GM18519 (cell line): ENCODE results near the gene PLBD2.

Source experiments
- ATAC-seq: cut with Tn5 transposase; IDR thresholded peaks from one replicate; pipeline ENCODE4 v1.9.1; 2021; ENCODE audit warnings: mild to moderate bottlenecking, moderate library complexity; ENCODE audit not compliant: unreplicated experiment, low FRiP score

The PLBD2 gene

GRCh38 chr12:113358381-113359132, at the start of gene PLBD2:
Gene PLBD2, plus strand, starts transcription at chr12:113358587. Its CDS starts 14 bp downstream, at chr12:113358601.
- ATAC-seq = peak; percentile 77

DNA sequence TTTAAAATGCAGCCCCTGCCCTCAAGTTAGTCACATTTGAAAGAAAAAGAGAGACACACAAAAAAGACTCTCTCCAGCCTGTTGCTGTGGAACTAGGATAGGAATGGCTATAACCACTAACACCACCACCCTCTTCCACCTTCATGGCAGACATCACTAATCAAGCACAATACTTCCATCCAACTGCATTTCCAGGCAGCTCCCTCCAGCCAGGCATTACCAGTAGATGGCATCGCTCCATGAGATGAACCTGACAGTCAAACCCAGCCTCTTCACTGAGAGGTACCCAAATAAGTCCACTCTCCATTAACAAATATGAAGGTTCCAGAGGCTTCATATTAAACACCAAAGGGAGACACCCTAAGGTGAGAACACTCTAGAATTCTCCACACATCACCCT, 47.9 kb upstream of the PLBD2 start:
- ATAC-seq = no peak

DNA sequence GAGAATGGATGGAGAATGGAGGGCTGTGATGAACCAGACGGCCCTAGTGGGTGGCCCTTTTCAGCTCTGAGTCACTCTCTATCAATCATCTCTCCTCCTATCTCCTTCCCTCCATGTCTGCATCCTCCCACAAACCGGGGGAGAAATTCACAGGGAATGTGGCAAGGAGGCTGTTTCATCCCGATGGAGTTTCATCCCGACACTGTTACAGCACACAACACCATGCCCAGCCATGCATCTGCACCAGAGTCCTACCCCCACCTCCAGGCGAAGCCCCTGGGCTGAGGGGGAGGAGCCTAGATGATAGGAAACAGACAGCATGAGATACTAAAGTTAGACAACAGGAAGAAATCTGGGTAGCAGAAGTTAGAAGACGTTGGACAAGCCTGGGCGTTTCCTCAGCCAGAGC, 44.3 kb upstream of the PLBD2 start:
- ATAC-seq = no peak

DNA sequence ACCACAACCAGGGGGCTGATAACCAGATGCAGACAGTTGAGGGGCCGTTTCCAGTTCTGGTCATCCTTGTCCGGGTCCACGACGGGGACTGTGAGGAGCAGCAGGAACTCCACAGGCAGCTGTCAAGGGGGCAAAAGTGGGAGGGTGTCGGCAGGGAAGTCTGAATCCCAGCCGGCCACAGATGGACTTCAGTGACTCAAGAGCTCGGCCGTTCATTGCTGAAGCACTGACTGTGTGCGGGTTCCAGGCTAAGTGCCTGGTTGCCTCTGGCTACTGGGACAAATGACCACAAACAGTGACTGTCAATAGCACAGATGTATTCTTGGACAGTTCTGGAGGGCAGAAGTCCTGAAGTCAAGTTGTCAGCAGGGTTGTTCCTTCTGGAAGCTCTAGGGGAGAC, 43.0 kb upstream of the PLBD2 start:
- ATAC-seq = no peak

DNA sequence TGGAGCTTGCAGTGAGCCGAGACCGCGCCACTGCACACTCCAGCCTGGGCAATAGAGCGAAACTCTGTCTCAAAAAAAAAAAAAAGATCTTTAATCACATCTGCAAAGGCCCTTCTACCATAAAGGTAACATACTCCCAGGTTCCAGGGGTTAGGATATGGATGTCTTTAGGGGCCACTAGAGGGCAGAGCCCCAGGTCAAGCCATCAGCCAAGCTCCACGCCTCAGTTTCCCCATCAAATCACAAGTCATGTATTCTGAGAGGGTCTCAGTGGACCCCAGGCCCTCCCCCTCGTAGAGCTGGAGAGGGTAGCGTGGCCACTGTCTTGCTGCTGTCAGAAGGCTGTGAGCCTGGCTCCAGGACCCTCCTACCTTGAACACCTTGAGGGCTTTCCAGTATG, 42.2 kb upstream of the PLBD2 start:
- no peak for ATAC-seq

DNA sequence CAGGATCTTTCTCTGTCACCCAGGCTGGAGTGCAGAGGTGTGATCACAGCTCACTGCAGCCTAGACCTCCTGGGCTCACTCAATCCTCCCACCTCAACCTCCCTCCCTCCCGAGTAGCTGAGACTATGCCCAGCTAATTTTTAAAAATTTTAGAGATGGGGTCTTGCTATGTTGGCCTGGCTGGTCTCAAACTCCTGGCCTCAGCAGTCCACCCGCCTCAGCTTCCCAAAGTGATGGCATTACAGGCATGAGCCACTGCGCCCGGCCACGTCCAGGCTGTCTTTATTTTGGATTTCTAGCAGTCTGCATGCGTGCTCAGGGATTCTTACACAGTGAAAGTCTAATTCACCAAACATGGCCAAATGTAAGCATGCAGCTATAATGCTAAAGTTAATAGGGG, 41.3 kb upstream of the PLBD2 start:
- ATAC-seq = no peak

GRCh38 chr12:113318046-113318656, 40.2 kb upstream of the PLBD2 start:
- no peak for ATAC-seq

DNA sequence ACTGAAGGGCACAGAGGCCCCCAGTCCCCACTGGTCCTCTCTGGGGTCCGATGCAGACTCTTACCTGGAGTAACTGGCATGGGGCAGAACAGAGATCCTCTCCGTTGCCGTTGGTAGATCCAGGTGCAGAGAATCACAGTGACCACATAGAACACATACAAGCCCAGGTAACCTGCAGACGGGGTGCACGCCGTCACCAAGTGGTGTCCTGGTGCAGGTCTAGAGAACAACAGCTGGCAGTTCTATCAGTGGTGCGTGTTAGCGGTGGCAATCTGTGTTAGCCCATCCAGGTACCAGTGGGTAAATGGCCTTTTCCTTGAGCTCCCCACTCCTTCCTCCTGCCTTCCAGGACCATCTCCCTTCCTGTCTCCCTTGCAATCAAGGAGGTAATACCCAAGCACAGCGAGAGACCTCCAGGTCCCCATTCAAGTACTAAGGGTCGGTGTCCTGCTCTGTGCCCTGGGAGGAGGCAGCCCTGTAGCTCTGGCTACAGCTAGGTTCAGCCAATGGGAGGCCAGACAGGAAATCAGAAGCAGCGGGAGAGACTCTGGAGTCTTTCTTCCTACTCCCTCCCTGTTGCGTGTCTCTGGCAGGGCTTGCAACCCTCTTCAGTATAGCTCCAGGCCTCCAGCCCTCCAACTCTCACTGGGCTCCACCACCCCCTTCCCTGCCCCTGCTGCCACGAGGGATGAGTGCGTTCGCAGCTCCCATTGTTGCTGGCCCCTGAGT, 39.3 kb upstream of the PLBD2 start:
- no peak for ATAC-seq

GRCh38 chr12:113320401-113320800, 38.0 kb upstream of the PLBD2 start:
- ATAC-seq = no peak

- no peak for ATAC-seq
Observed at GRCh38 chr12:113322343-113322742, 36.0 kb upstream of the PLBD2 start.

- ATAC-seq = no peak
Observed at GRCh38 chr12:113325916-113326315, 32.5 kb upstream of the PLBD2 start.

- no peak for ATAC-seq
Observed at GRCh38 chr12:113326775-113327395, 31.5 kb upstream of the PLBD2 start.

DNA sequence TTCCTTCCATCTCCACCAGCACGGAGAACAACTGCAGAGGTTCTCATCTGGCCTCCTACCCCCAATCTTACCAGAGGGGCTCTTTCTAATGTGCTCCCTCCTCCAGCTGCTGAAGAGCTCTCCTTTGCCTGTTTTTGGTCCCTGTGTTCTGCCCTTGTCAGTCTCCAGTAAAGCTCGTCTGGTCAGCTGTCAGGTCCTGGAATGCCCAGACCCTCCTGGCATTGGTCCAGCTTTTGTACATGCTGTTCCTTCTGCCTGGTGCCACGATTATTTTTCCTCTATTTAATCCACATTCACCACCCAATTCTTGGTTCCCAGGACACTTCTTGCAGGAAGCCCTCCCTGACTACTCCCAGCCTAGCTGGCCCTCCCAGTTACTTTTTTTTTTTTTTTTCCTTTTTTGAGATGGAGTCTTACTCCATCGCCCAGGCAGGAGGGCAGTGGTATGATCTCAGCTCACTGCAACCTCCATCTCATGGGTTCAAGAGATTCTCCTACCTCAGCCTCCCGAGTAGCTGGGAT, 30.0 kb upstream of the PLBD2 start:
- no peak for ATAC-seq

- ATAC-seq = no peak
Observed at GRCh38 chr12:113329022-113329790, 29.2 kb upstream of the PLBD2 start.

DNA sequence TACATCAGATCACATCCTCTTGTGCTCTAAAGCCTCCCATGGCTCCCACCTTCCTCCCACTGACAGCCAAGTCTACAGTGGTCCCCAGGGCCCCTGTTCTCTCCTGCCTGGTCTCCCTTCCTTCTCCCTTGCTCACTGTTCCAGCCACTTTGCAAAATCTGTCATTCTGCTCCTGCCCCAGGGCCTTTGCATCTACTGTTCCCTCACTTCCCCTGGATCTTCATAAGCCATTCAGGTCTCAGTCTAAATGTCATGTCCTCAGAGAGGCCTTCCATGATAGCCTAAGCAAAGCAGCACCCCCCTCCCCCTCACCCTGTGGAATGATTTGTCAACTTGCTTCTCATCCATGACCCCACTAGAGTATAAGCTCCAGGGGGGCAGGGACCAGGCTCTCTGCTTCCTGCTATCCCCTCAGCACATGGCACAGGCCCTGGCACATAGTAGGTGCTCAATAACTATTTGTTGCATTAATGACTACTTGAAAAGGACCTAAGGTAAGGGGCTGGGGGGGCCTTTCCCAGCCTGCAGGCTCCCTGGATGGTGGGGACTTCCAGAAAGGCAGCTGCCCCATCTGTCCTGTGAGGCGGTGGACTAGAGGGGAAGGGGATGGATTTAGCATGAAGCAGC, 28.5 kb upstream of the PLBD2 start:
- ATAC-seq = no peak

DNA sequence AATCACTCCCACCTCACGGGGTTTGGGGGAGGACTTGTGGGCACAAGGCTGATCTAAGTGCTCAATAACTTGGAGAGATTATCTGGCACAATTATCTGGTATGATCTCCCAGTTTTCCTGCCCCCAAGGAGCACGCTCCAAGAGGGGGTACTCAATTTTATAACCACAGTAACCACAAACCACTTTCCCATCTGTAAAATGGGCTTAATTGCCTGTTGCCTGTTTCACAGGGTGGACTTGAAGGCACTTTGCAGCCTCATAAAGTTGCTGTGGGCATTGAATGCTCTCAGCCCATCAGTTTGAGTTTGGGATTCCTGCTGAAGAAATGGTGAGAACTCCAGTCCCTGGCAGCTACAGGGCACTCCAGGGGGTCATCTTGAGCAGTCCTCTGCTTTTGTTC, 27.9 kb upstream of the PLBD2 start:
- no peak for ATAC-seq

DNA sequence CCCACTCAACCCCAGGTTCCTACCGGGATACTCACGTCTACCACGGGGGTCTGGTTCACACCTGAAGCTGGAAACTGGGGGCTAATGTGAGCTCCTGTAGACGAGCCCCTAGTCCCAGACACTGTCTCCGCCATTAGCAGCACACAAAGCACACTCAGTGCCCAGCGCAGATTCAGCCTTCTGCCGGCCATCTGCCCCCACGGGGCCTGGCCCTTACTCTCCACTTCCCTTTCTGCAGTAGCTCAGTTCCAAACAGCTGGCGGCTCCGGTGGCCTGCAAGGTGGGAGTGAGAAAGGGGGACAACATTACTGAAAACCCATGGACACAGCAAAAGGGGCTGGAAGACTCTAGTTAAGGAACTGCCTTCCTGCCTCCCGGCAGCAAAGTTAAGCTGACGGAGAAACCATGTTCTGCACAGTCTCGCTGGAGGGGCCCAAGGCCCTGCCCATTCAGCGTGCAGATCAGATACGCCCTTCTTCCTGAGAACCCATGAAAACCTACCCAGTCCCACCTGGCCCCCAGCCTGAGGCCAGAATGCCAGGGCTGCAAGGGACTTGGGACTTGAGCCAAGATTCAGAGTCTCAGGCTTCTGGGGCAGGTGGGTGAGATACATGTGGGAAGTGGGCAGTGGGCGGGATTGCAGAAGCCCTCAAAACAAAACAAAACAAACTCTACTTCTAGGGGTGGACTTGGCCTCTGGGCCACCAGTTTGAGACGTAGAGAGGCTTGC, 25.5 kb upstream of the PLBD2 start:
- ATAC-seq = no peak

GRCh38 chr12:113333418-113333750, 25.0 kb upstream of the PLBD2 start:
- ATAC-seq = no peak
